Measurements from ENCODE around the gene SNX20. TPM values are rescaled to one million over a fixed set of nuclear protein-coding genes. Genes with fewer than 3 reads are reported as not detected.

Gene SNX20
- total and polyA plus RNA-seq, 2 of the 4 experiments (the other 2 are of a cell fraction) = not detected

DNA sequence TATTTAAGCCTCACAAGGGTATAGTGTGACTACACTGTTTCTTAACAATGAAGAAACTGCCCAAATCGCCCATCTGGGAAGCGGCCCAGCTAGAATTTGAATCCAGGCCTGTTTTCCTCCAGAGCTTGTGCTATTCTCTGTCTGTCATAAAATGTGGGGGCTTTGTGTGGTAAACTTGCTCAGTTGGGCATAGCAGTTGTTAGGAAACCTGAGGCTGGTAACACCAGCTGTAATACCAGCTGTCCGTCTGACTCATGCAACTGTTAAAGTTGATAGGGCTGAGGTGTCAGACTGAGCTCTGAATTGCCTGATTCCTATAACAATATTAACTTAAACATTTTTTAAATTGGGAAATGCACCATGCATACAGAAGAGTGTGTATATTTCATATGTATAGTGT, 21.6 kb upstream of the SNX20 start:
- CTCF ChIA-PET = no interaction called here
- no peak overlapping the region for H3K27ac ChIP-seq (ENCODE audit: insufficient read depth, low read length)

More for the DNA sequence above, 21.6 kb upstream of the SNX20 start:
- Histone ChIP-seq H2BK15ac (ENCODE audit: low read depth, low read length) (no peak overlapping the region), H3K4me2 (ENCODE audit: low read depth, low read length) (no peak overlapping the region), H3K4me1 (ENCODE audit: control insufficient read depth, insufficient read depth, low read length) (no peaks in the 10 kb centered on the region), H2BK120ac (ENCODE audit: low read depth, low read length) (no peak overlapping the region), H3K14ac (replicated peaks; ENCODE audit: low read depth, low read length) (no peak overlapping the region), H3K4ac (ENCODE audit: low read depth, low read length) (no peak overlapping the region), H4K91ac (ENCODE audit: insufficient read depth, low read depth, low read length) (no peak overlapping the region), H4K8ac (ENCODE audit: low read depth in 2 of 2, low read length in 2 of 2) (no peak overlapping the region), H3K23ac (ENCODE audit: low read depth, low read length) (no peak overlapping the region), H3K56ac (ENCODE audit: extremely low read depth, insufficient read depth, low read length) (no peak overlapping the region), H3K27me3 (ENCODE audit: control insufficient read depth, insufficient read depth, low read length) (no peaks in the 10 kb centered on the region; the same call in 1 of the 2 replicates), H3K9me3 (ENCODE audit: control insufficient read depth, insufficient read depth, low read length) (peaks cover 6% of the 10 kb centered on the region; the same call in 1 of the 2 replicates), H2AK9ac (replicated peaks; ENCODE audit: low read depth, low read length, poor library complexity) (no peak overlapping the region), H3K79me1 (ENCODE audit: low read depth in 1 of 2, low read length in 2 of 2) (no peaks in the 10 kb centered on the region), H4K20me1 (ENCODE audit: insufficient read depth, low read length) (no peaks in the 10 kb centered on the region), H2BK20ac (ENCODE audit: low read depth, low read length) (no peak overlapping the region), H2AFZ (replicated peaks; ENCODE audit: low read length, poor library complexity) (no peak overlapping the region), H4K5ac (ENCODE audit: low read depth, low read length) (no peak overlapping the region), H3K9ac (ENCODE audit: low read depth, low read length) (no peak overlapping the region), H3K9me1 (ENCODE audit: insufficient read depth, low read length) (no peaks in the 10 kb centered on the region), H3K4me3 (ENCODE audit: insufficient read depth, low read depth, low read length) (no peak overlapping the region), H3K18ac (ENCODE audit: low read depth, low read length) (no peak overlapping the region), H2BK5ac (ENCODE audit: low read depth, low read length, poor library complexity, severe bottlenecking) (no peak overlapping the region), H2AK5ac (ENCODE audit: low read depth, low read length) (no peak overlapping the region), H3K36me3 (ENCODE audit: control insufficient read depth, insufficient read depth, low read length) (no peaks in the 10 kb centered on the region)
- no TSS peak for BruUV-seq (replicated peaks)
- TF ChIP-seq RFX5 (IDR thresholded peaks at IDR 0.05; ENCODE audit: low read depth, low read length) = no peak
- no peak for TF ChIP-seq NFE2L2 (IDR thresholded peaks at IDR 0.05; ENCODE audit: low read depth, low read length)
- TF ChIP-seq CEBPB (IDR thresholded peaks at IDR 0.05; ENCODE audit: low read depth, low read length) = no peak
- TF ChIP-seq POLR2A (IDR thresholded peaks at IDR 0.05; ENCODE audit: low read depth, low read length) = no peak
- TF ChIP-seq MAZ (IDR thresholded peaks at IDR 0.05; ENCODE audit: borderline replicate concordance, low read depth, low read length) = no peak
- no peak for TF ChIP-seq MAFK (IDR thresholded peaks at IDR 0.05; ENCODE audit: low read depth, low read length)
- TF ChIP-seq USF2 (IDR thresholded peaks at IDR 0.05; ENCODE audit: low read depth, low read length) = no peak
- no peak for TF ChIP-seq RAD21 (IDR thresholded peaks at IDR 0.05; ENCODE audit: low read length)
- no peak for TF ChIP-seq SMC3 (IDR thresholded peaks at IDR 0.05; ENCODE audit: low read depth, low read length)
- TF ChIP-seq, protein P1, sequence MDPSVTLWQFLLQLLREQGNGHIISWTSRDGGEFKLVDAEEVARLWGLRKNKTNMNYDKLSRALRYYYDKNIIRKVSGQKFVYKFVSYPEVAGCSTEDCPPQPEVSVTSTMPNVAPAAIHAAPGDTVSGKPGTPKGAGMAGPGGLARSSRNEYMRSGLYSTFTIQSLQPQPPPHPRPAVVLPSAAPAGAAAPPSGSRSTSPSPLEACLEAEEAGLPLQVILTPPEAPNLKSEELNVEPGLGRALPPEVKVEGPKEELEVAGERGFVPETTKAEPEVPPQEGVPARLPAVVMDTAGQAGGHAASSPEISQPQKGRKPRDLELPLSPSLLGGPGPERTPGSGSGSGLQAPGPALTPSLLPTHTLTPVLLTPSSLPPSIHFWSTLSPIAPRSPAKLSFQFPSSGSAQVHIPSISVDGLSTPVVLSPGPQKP (IDR thresholded peaks at IDR 0.05; ENCODE audit: borderline replicate concordance, low read depth, low read length) = no peak
- TF ChIP-seq RCOR1 (IDR thresholded peaks at IDR 0.05; ENCODE audit: insufficient replicate concordance, low read length) = no peak
- TF ChIP-seq FOS (IDR thresholded peaks at IDR 0.05; ENCODE audit: low read depth, low read length) = no peak
- TF ChIP-seq, protein P2, sequence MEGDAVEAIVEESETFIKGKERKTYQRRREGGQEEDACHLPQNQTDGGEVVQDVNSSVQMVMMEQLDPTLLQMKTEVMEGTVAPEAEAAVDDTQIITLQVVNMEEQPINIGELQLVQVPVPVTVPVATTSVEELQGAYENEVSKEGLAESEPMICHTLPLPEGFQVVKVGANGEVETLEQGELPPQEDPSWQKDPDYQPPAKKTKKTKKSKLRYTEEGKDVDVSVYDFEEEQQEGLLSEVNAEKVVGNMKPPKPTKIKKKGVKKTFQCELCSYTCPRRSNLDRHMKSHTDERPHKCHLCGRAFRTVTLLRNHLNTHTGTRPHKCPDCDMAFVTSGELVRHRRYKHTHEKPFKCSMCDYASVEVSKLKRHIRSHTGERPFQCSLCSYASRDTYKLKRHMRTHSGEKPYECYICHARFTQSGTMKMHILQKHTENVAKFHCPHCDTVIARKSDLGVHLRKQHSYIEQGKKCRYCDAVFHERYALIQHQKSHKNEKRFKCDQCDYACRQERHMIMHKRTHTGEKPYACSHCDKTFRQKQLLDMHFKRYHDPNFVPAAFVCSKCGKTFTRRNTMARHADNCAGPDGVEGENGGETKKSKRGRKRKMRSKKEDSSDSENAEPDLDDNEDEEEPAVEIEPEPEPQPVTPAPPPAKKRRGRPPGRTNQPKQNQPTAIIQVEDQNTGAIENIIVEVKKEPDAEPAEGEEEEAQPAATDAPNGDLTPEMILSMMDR (conservative IDR thresholded peaks at IDR 0.05; ENCODE audit: low read depth, low read length) = no peak
- TF ChIP-seq BHLHE40 (IDR thresholded peaks at IDR 0.05; ENCODE audit: low read depth, low read length) = no peak
- TF ChIP-seq CHD1 (IDR thresholded peaks at IDR 0.05; ENCODE audit: low read depth, low read length) = no peak
- TF ChIP-seq MXI1 (IDR thresholded peaks at IDR 0.05; ENCODE audit: borderline replicate concordance, low read depth, low read length) = no peak
- intact Hi-C loops (cut with micrococcal nuclease) (no loop called here), dilution Hi-C loops (cut with HindIII; ENCODE audit: low sequenced_read_pairs, unreplicated experiment) (no loop called here), in situ Hi-C loops (cut with MboI; ENCODE audit: low sequenced_read_pairs) (no loop called here)
- DNase-seq (no peak), ATAC-seq (ENCODE audit: low read depth) (no peak)
- whole genome bisulfite sequencing, 2 experiments (ENCODE audit: extremely low coverage in 2 of 2, insufficient read length in 1 of 2) = no CpG with 5 or more reads among the region's 3 CpGs
- POLR2A ChIA-PET (ENCODE audit: unreplicated experiment) = no interaction called here

Data from IMR-90 (cell line).